T-cell (primary cell): ENCODE results near the gene KCNK5. TPM values are rescaled to one million over a fixed set of nuclear protein-coding genes. Genes with fewer than 3 reads are reported as not detected.

ENCODE experiments used
- ATAC-seq, 4 experiments: fragments of 200-7000 bp in 3 of 4; fragments of 150-1000 bp in 1 of 4; cut with Tn5 transposase; replicated peaks in 1 of 4; 1 replicate in 3 of 4; 2 replicates in 1 of 4; pipeline ENCODE4 v1.10.0; 2021; ENCODE audit warnings: moderate library complexity in 3 of 4, mild to moderate bottlenecking in 2 of 4, moderate number of reproducible peaks in 1 of 4
- CTCF ChIA-PET, 2 donors: fragments of 300-600 bp; sonication (Branson Sonifier 250); formaldehyde crosslinking; loops; one replicate each; lab custom pipeline; 2022; ENCODE audit warnings: antibody characterized with exemption in 2 of 2; lab: Charles Lee
- POLR2A ChIA-PET, 2 donors: fragments of 300-600 bp; sonication (Branson Sonifier 250); formaldehyde crosslinking; loops; one replicate each; lab custom pipeline; 2022; ENCODE audit warnings: antibody characterized with exemption in 2 of 2; lab: Charles Lee
- DNase-seq, 35 experiments: peaks; one replicate each; pipeline versions ENCODE4 v3.0.0 to v3.0.0-alpha.2; 2013 to 2023
- H3K27ac ChIP-seq: one replicate; pipeline ENCODE4 v1.5.1; 2013; ENCODE audit warnings: low read length
- H3K27me3 ChIP-seq, 2 experiments: replicated peaks in 1 of 2; 1 replicate in 1 of 2; 2 replicates in 1 of 2; pipeline versions ENCODE4 v1.6.1 to v1.7.0; 2013; ENCODE audit warnings: low read length in 1 of 2, mixed read lengths in 1 of 2; ENCODE audit not compliant: control insufficient read depth in 2 of 2, insufficient read depth in 2 of 2; ENCODE audit errors: extremely low read depth in 1 of 2
- H3K36me3 ChIP-seq, 2 donors: 1 replicate in 1 of 2; 2 replicates in 1 of 2; pipeline versions ENCODE4 v1.6.1 to v1.7.0; 2013; ENCODE audit warnings: low read length in 1 of 2; ENCODE audit not compliant: control insufficient read depth in 2 of 2, insufficient read depth in 1 of 2; ENCODE audit errors: extremely low read depth in 1 of 2
- H3K4me1 ChIP-seq, 2 experiments: 1 replicate in 1 of 2; 2 replicates in 1 of 2; pipeline versions ENCODE4 v1.6.1 to v1.7.0; 2013; ENCODE audit warnings: low read length in 2 of 2, mixed read lengths in 1 of 2; ENCODE audit not compliant: insufficient read depth in 2 of 2, control insufficient read depth in 1 of 2; ENCODE audit errors: extremely low read depth in 1 of 2
- H3K4me3 ChIP-seq, 2 donors: 1 replicate in 1 of 2; 2 replicates in 1 of 2; pipeline versions ENCODE4 v1.5.1 to v1.7.0; 2013; ENCODE audit warnings: mild to moderate bottlenecking in 2 of 2, low read length in 1 of 2, moderate library complexity in 1 of 2; ENCODE audit not compliant: control insufficient read depth in 1 of 2; ENCODE audit errors: extremely low read depth in 1 of 2
- H3K9me3 ChIP-seq: 2 replicates; pipeline ENCODE4 v1.7.0; 2013
- H3K27ac Mint-ChIP-seq, 2 donors: one replicate each; pipeline ENCODE4 v1.8.0; 2020 to 2021; ENCODE audit warnings: mild to moderate bottlenecking in 2 of 2, mixed read lengths in 2 of 2
- H3K27me3 Mint-ChIP-seq, 2 donors: one replicate each; pipeline ENCODE4 v1.8.0; 2021 to 2022; ENCODE audit warnings: mixed read lengths in 2 of 2
- H3K36me3 Mint-ChIP-seq: one replicate; pipeline ENCODE4 v1.8.0; 2021; ENCODE audit warnings: mixed read lengths
- H3K4me1 Mint-ChIP-seq, 3 donors: one replicate each; pipeline ENCODE4 v1.8.0; 2020 to 2022; ENCODE audit warnings: mixed read lengths in 3 of 3, mild to moderate bottlenecking in 1 of 3
- H3K4me3 Mint-ChIP-seq, 3 donors: one replicate each; pipeline ENCODE4 v1.8.0; 2020 to 2022; ENCODE audit warnings: mild to moderate bottlenecking in 3 of 3, mixed read lengths in 3 of 3, moderate library complexity in 3 of 3
- H3K9me3 Mint-ChIP-seq, 3 donors: one replicate each; pipeline ENCODE4 v1.8.0; 2020 to 2022; ENCODE audit warnings: mixed read lengths in 3 of 3
- WGBS: methylation state at CpG from one replicate; pipeline ENCODE4 v1.1.5; 2013; ENCODE audit warnings: missing lambda C conversion rate; ENCODE audit not compliant: insufficient coverage; 5-methylcytosine and 5-hydroxymethylcytosine counted together
- total RNA-seq, 35 experiments: library from RNA in 6 of 35; stranded (reverse) in 6 of 35; fragments of 120-200 nt in 1 of 35; gene quantifications; one replicate each; pipeline versions ENCODE4 v1.2.1 to v1.2.4 and lab custom pipeline; 2013 to 2026

Gene KCNK5
- total RNA-seq, 5 donors from 2014 or later (not counting 1 experiment from before 2014, with no cell fraction given): 0.60 to 1.1 (median 0.93) TPM

DNA sequence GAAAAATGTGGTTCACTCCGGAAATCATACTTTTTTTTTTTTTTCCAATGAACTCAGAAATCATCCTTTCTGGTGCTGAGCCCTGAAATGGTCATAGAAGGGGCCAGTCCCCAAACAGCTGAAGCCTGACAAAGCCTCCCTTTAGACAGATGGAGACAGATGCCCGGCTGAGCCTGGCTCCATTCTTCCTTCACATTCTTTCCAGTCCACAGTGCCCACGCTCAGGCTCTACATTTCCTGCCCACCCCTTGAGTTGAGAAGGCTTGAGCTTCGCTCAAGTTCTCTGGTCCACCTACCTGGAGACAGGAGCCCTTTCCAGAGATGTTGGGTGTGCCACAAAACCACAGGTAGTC lies 41.2 kb downstream of the KCNK5 start:
- H3K4me1 Mint-ChIP-seq: peaks cover 6 to 9% (median 6%) of the 10 kb centered on the region in 3 donors
- no peak overlapping the region for H3K4me3 ChIP-seq
- no peak overlapping the region for H3K27ac Mint-ChIP-seq
- ChIA-PET POLR2A (interaction anchor here in 1 of 2 donors (0.7 kb wide), 1 partner anchor 104 kb away, joined by 6 read pairs; no protein-coding TSS in a partner anchor), CTCF (interaction anchor here in 1 of 2 donors (0.6 kb wide), 1 partner anchor 165 kb away, joined by 3 read pairs; no protein-coding TSS in a partner anchor)
- no peak overlapping the region for H3K27ac ChIP-seq
- no peak for ATAC-seq
- no peaks in the 10 kb centered on the region for H3K9me3 ChIP-seq
- H3K27me3 ChIP-seq: peaks cover 0 to 2% of the 10 kb centered on the region in 2 experiments
- DNase-seq: no peak
- H3K27me3 Mint-ChIP-seq: no peaks in the 10 kb centered on the region
- H3K36me3 ChIP-seq: peaks cover 0 to 3% of the 10 kb centered on the region in 2 donors
- H3K4me3 Mint-ChIP-seq: no peak overlapping the region
- WGBS: 80% methylated on average over 1 of the region's 4 CpGs
- H3K36me3 Mint-ChIP-seq: peaks cover 3% of the 10 kb centered on the region
- H3K4me1 ChIP-seq: no peaks in the 10 kb centered on the region
- no peaks in the 10 kb centered on the region for H3K9me3 Mint-ChIP-seq

DNA sequence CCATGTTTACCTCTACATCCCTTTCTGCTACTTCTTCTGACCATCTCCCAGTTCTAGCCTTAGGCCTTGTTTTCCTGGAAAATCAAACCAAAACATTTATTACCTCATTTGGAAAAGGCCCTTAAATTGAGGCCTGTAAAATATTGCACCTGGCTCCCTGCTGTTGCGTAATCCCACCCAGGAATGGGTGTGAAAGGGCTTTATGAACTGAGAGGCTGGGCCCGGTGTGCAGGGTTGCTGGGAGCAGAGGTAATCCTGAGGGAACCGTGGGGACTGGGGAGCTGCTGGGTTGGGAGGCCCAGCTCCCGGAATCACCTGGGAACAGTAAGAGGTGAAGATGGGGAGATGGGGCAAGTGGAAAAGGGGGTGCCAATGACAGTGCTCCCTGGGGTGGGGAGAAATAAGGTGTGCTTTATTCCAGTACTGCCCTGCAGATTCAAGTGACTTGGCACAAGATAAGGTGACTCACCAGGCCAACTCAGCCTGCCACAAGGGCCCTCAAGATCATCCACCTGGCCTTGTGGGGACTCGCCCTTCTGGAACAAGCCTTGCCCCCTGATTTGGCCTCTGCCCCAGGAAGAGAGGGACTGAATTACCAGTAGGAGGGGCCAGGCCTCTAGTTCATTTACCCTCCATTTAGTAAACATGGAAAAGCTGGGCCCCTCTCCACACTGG lies 44.2 kb downstream of the KCNK5 start:
- no peaks in the 10 kb centered on the region for H3K27me3 ChIP-seq
- no peak overlapping the region for H3K4me3 Mint-ChIP-seq
- no peaks in the 10 kb centered on the region for H3K27me3 Mint-ChIP-seq
- no peak for DNase-seq
- no peaks in the 10 kb centered on the region for H3K9me3 Mint-ChIP-seq
- no peak overlapping the region for H3K27ac ChIP-seq
- ChIA-PET CTCF (no interaction called here), POLR2A (no interaction called here)
- no peaks in the 10 kb centered on the region for H3K36me3 ChIP-seq
- no peaks in the 10 kb centered on the region for H3K9me3 ChIP-seq
- WGBS: 95% methylated on average over 4 of the region's 5 CpGs
- H3K4me3 ChIP-seq: no peak overlapping the region
- peaks cover 6 to 9% (median 6%) of the 10 kb centered on the region in 3 donors for H3K4me1 Mint-ChIP-seq
- no peak for ATAC-seq
- no peaks in the 10 kb centered on the region for H3K36me3 Mint-ChIP-seq
- H3K4me1 ChIP-seq: no peaks in the 10 kb centered on the region
- no peak overlapping the region for H3K27ac Mint-ChIP-seq

DNA sequence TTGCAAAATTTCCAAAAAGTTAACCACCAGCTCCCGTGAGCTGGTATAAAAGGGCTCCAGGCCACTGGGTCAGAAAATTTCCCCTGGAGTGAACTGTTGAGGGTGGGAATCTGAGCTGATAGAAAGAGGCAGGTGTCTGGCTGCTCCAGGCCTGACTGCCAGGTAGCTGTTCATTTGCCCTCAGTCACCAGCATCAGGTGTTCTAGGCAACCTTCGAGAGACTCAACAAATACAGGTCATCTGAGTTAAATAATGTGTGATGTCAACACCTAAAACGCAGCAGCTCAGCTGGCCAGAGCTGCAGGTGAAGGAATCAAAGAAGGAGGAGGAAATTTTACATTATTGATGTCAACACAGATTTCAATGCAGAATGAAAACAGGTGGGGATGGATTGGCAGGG lies 46.7 kb downstream of the KCNK5 start:
- CTCF ChIA-PET: no interaction called here
- 67% methylated on average over 1 of the region's 3 CpGs for WGBS
- Histone ChIP-seq H3K27me3 (no peaks in the 10 kb centered on the region), H3K9me3 (no peaks in the 10 kb centered on the region), H3K4me1 (no peaks in the 10 kb centered on the region), H3K27ac (no peak overlapping the region), H3K36me3 (no peaks in the 10 kb centered on the region), H3K4me3 (no peak overlapping the region)
- ATAC-seq (no peak), DNase-seq (no peak)
- no peak overlapping the region for H3K4me3 Mint-ChIP-seq
- no peaks in the 10 kb centered on the region for H3K4me1 Mint-ChIP-seq
- no peaks in the 10 kb centered on the region for H3K36me3 Mint-ChIP-seq
- POLR2A ChIA-PET: no interaction called here
- peaks cover 1 to 6% (median 2%) of the 10 kb centered on the region in 3 donors for H3K9me3 Mint-ChIP-seq
- H3K27me3 Mint-ChIP-seq: no peaks in the 10 kb centered on the region
- no peak overlapping the region for H3K27ac Mint-ChIP-seq

DNA sequence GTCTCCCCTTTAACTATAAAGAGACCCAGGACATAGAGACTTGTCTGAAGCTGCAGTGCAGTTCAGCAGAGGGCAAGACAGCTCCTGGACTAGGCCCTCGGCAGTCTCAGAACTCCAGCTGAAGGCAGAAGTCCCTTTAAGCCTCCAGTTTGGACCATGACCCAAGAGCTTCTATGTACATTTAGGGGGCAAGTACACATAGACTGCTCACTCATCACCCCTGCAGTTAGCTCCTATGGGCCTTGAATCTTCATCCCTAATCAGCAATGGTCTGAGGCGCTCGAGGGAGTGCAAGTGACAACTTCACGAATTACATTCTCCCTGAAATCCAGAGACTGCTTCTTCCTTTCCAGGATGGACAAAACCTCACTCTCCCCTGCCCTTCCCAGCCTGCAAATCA lies 47.4 kb downstream of the KCNK5 start:
- CTCF ChIA-PET: no interaction called here
- Mint-ChIP-seq H3K27me3 (no peaks in the 10 kb centered on the region), H3K4me3 (no peak overlapping the region), H3K36me3 (peaks cover under 1% of the 10 kb centered on the region), H3K4me1 (no peaks in the 10 kb centered on the region), H3K27ac (no peak overlapping the region), H3K9me3 (peaks cover 6 to 14% (median 6%) of the 10 kb centered on the region in 3 donors)
- H3K9me3 ChIP-seq: no peaks in the 10 kb centered on the region
- H3K27me3 ChIP-seq: no peaks in the 10 kb centered on the region
- WGBS: 91% methylated on average over 1 of the region's 4 CpGs
- POLR2A ChIA-PET: no interaction called here
- H3K27ac ChIP-seq: no peak overlapping the region
- H3K4me1 ChIP-seq: no peaks in the 10 kb centered on the region
- H3K4me3 ChIP-seq: no peak overlapping the region
- H3K36me3 ChIP-seq: no peaks in the 10 kb centered on the region
- ATAC-seq: no peak
- DNase-seq: no peak

DNA sequence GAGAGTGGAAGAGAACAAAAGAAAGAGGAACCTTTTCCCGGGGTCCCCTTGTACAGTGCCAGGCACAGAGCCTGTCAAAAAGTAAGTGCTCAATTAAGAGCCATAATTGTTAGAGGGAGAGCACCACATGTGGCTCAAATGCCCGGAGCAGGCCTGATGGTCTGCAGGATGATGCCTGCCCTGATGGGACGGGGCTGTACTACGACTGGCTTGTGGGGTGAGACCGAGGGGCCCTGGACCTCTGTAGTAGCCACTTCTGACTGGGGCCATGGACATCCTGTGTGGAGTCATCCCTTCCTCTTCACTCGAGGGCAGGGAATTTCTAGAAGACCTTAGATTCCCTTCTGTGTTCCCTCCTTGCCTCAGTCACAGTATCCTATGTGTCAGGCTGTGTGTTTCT lies 47.9 kb downstream of the KCNK5 start:
- no peaks in the 10 kb centered on the region for H3K27me3 ChIP-seq
- DNase-seq: no peak
- no peak overlapping the region for H3K4me3 Mint-ChIP-seq
- no peaks in the 10 kb centered on the region for H3K9me3 ChIP-seq
- H3K36me3 ChIP-seq: no peaks in the 10 kb centered on the region
- H3K9me3 Mint-ChIP-seq: peaks cover 6 to 17% (median 9%) of the 10 kb centered on the region in 3 donors
- H3K27me3 Mint-ChIP-seq: no peaks in the 10 kb centered on the region
- WGBS: 81% methylated on average over 5 of the region's 6 CpGs
- H3K27ac ChIP-seq: no peak overlapping the region
- no peak overlapping the region for H3K4me3 ChIP-seq
- peaks cover 3% of the 10 kb centered on the region for H3K36me3 Mint-ChIP-seq
- no peak overlapping the region for H3K27ac Mint-ChIP-seq
- no peak for ATAC-seq
- H3K4me1 ChIP-seq: no peaks in the 10 kb centered on the region
- ChIA-PET CTCF (no interaction called here), POLR2A (no interaction called here)
- H3K4me1 Mint-ChIP-seq: no peaks in the 10 kb centered on the region

DNA sequence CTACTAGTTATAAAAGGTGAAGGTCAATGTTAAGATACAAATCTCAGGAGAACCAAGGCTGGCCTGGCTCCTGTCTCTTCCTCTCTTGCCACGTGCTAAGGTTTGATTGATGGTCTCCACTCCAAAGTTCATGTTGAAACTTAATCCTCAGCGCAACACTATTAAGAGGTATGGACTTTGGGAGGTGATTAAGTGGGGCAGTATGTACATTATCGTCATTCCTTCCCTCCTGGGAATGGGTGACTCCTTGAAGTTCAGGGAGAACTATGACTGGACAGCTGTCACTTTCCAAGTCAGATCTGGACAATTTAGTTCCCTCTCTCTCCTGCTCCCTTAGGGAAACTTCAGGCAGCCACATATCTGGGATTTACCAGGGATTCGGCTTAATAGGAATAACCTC lies 50.5 kb downstream of the KCNK5 start:
- POLR2A ChIA-PET: no interaction called here
- Mint-ChIP-seq H3K9me3 (peaks cover 6 to 17% (median 9%) of the 10 kb centered on the region in 3 donors), H3K4me1 (no peaks in the 10 kb centered on the region), H3K4me3 (no peak overlapping the region), H3K27me3 (no peaks in the 10 kb centered on the region), H3K36me3 (peaks cover 3% of the 10 kb centered on the region), H3K27ac (no peak overlapping the region)
- no peaks in the 10 kb centered on the region for H3K36me3 ChIP-seq
- no peak overlapping the region for H3K4me3 ChIP-seq
- CTCF ChIA-PET: no interaction called here
- DNase-seq (no peak), ATAC-seq (no peak)
- no peaks in the 10 kb centered on the region for H3K4me1 ChIP-seq
- H3K27ac ChIP-seq: no peak overlapping the region
- H3K27me3 ChIP-seq: no peaks in the 10 kb centered on the region
- no CpG with 5 or more reads among the region's 4 CpGs for WGBS
- no peaks in the 10 kb centered on the region for H3K9me3 ChIP-seq
